IgD-negative memory B cell (primary cell): ENCODE measurements around the gene TRPM8. TPM values are rescaled to one million over a fixed set of nuclear protein-coding genes. Genes with fewer than 3 reads are reported as not detected.
A peak's percentile ranks its signal among the peaks of the same experiment; 100 is the strongest.

Experiments used
- H3K27ac Mint-ChIP-seq, 3 donors: one replicate each; pipeline ENCODE4 v1.8.0; 2020 to 2022; ENCODE audit warnings: mild to moderate bottlenecking in 3 of 3, mixed read lengths in 3 of 3, moderate library complexity in 1 of 3
- H3K27me3 Mint-ChIP-seq: one replicate; pipeline ENCODE4 v1.8.0; 2021; ENCODE audit warnings: mixed read lengths
- H3K36me3 Mint-ChIP-seq: one replicate; pipeline ENCODE4 v1.8.0; 2020; ENCODE audit warnings: mild to moderate bottlenecking, mixed read lengths
- H3K4me1 Mint-ChIP-seq, 3 donors: one replicate each; pipeline ENCODE4 v1.8.0; 2020 to 2022; ENCODE audit warnings: mixed read lengths in 3 of 3, mild to moderate bottlenecking in 1 of 3
- H3K4me3 Mint-ChIP-seq, 4 donors: one replicate each; pipeline ENCODE4 v1.8.0; 2020 to 2022; ENCODE audit warnings: mild to moderate bottlenecking in 4 of 4, mixed read lengths in 4 of 4, moderate library complexity in 3 of 4
- H3K9me3 Mint-ChIP-seq, 3 donors: one replicate each; pipeline ENCODE4 v1.8.0; 2020 to 2021; ENCODE audit warnings: mixed read lengths in 3 of 3, mild to moderate bottlenecking in 1 of 3
- polyA plus RNA-seq: library from polyadenylated mRNA; unstranded; fragments of 300-500 nt; fragmentation: Illumina TruSeq; gene quantifications from one replicate; pipeline ENCODE4 v1.2.3, GENCODE V29; 2021

The TRPM8 gene
- polyA plus RNA-seq, 1 donor from 2014 or later, result not detected

GRCh38 chr2:234024304-234024703 is 107.1 kb downstream of the TRPM8 start:
- Mint-ChIP-seq H3K27me3 (peaks cover 22% of the 10 kb centered on the region), H3K36me3 (peaks cover 7% of the 10 kb centered on the region), H3K27ac (no peak overlapping the region), H3K4me1 (peaks cover 5 to 13% (median 9%) of the 10 kb centered on the region in 3 donors), H3K4me3 (peak overlapping the region in 1 of 4 donors; percentile 61), H3K9me3 (peaks cover 0 to 4% (median 2%) of the 10 kb centered on the region in 3 donors)

GRCh38 chr2:234025466-234025865 is 108.3 kb downstream of the TRPM8 start:
- Mint-ChIP-seq H3K27ac (no peak overlapping the region), H3K27me3 (peaks cover 20% of the 10 kb centered on the region), H3K9me3 (peaks cover 0 to 4% (median 2%) of the 10 kb centered on the region in 3 donors), H3K4me3 (peak overlapping the region; percentile 16 to 95 (median 76)), H3K36me3 (peaks cover 7% of the 10 kb centered on the region), H3K4me1 (peaks cover 5 to 13% (median 9%) of the 10 kb centered on the region in 3 donors)

GRCh38 chr2:234025891-234026401 is 108.8 kb downstream of the TRPM8 start:
- Mint-ChIP-seq H3K36me3 (peaks cover 7% of the 10 kb centered on the region), H3K9me3 (peaks cover 0 to 4% (median 2%) of the 10 kb centered on the region in 3 donors), H3K27ac (no peak overlapping the region), H3K4me3 (peak overlapping the region; percentile 16 to 95 (median 76)), H3K27me3 (peaks cover 23% of the 10 kb centered on the region), H3K4me1 (peaks cover 5 to 13% (median 9%) of the 10 kb centered on the region in 3 donors)

GRCh38 chr2:234026693-234027254 is 109.6 kb downstream of the TRPM8 start:
- Mint-ChIP-seq H3K27me3 (peaks cover 20% of the 10 kb centered on the region), H3K27ac (no peak overlapping the region), H3K4me3 (peak overlapping the region in 1 of 4 donors; percentile 58), H3K36me3 (peaks cover 7% of the 10 kb centered on the region), H3K4me1 (peaks cover 5 to 13% (median 9%) of the 10 kb centered on the region in 3 donors), H3K9me3 (peaks cover 0 to 4% (median 2%) of the 10 kb centered on the region in 3 donors)

GRCh38 chr2:234027641-234028040 is 110.5 kb downstream of the TRPM8 start:
- peaks cover 5 to 13% (median 9%) of the 10 kb centered on the region in 3 donors for H3K4me1 Mint-ChIP-seq
- H3K9me3 Mint-ChIP-seq, result peaks cover 0 to 4% (median 4%) of the 10 kb centered on the region in 3 donors
- H3K27ac Mint-ChIP-seq, result peak overlapping the region in 1 of 3 donors; percentile 68
- peaks cover 7% of the 10 kb centered on the region for H3K36me3 Mint-ChIP-seq
- H3K4me3 Mint-ChIP-seq, result peak overlapping the region in 1 of 4 donors; percentile 72
- H3K27me3 Mint-ChIP-seq, result peaks cover 15% of the 10 kb centered on the region

GRCh38 chr2:234029150-234029733 is 112.1 kb downstream of the TRPM8 start:
- Mint-ChIP-seq H3K4me1 (peaks cover 5 to 13% (median 9%) of the 10 kb centered on the region in 3 donors), H3K4me3 (no peak overlapping the region), H3K36me3 (peaks cover 5% of the 10 kb centered on the region), H3K27me3 (peaks cover 19% of the 10 kb centered on the region), H3K27ac (peak overlapping the region in 1 of 3 donors; percentile 26), H3K9me3 (peaks cover 0 to 8% (median 5%) of the 10 kb centered on the region in 3 donors)

- H3K27me3 Mint-ChIP-seq, result peaks cover 30% of the 10 kb centered on the region
- no peak overlapping the region for H3K4me3 Mint-ChIP-seq
- H3K4me1 Mint-ChIP-seq, result peaks cover 3 to 8% (median 4%) of the 10 kb centered on the region in 3 donors
- peaks cover 2 to 8% (median 6%) of the 10 kb centered on the region in 3 donors for H3K9me3 Mint-ChIP-seq
- no peak overlapping the region for H3K27ac Mint-ChIP-seq
- H3K36me3 Mint-ChIP-seq, result peaks cover 6% of the 10 kb centered on the region
Measured at GRCh38 chr2:234031207-234031606, 114.0 kb downstream of the TRPM8 start.

- H3K27me3 Mint-ChIP-seq, result peaks cover 37% of the 10 kb centered on the region
- peaks cover 2 to 13% (median 6%) of the 10 kb centered on the region in 3 donors for H3K9me3 Mint-ChIP-seq
- peaks cover 0 to 3% (median 0%) of the 10 kb centered on the region in 3 donors for H3K4me1 Mint-ChIP-seq
- H3K27ac Mint-ChIP-seq, result peak overlapping the region in 1 of 3 donors; percentile 3
- H3K36me3 Mint-ChIP-seq, result peaks cover 4% of the 10 kb centered on the region
- H3K4me3 Mint-ChIP-seq, result no peak overlapping the region
Measured at GRCh38 chr2:234032279-234032856, 115.2 kb downstream of the TRPM8 start.

GRCh38 chr2:234033174-234033573 is 116.0 kb downstream of the TRPM8 start:
- Mint-ChIP-seq H3K36me3 (peaks cover 2% of the 10 kb centered on the region), H3K4me3 (peak overlapping the region in 1 of 4 donors; percentile 14), H3K27ac (no peak overlapping the region), H3K27me3 (peaks cover 34% of the 10 kb centered on the region), H3K4me1 (no peaks in the 10 kb centered on the region), H3K9me3 (peaks cover 2 to 16% (median 6%) of the 10 kb centered on the region in 3 donors)

GRCh38 chr2:234033885-234034284 is 116.7 kb downstream of the TRPM8 start:
- no peak overlapping the region for H3K4me3 Mint-ChIP-seq
- H3K27me3 Mint-ChIP-seq, result peaks cover 35% of the 10 kb centered on the region
- peaks cover 2% of the 10 kb centered on the region for H3K36me3 Mint-ChIP-seq
- peaks cover 5 to 22% (median 6%) of the 10 kb centered on the region in 3 donors for H3K9me3 Mint-ChIP-seq
- H3K4me1 Mint-ChIP-seq, result no peaks in the 10 kb centered on the region
- no peak overlapping the region for H3K27ac Mint-ChIP-seq

- Mint-ChIP-seq H3K9me3 (peaks cover 5 to 16% (median 6%) of the 10 kb centered on the region in 3 donors), H3K36me3 (peaks cover 2% of the 10 kb centered on the region), H3K27ac (no peak overlapping the region), H3K4me1 (no peaks in the 10 kb centered on the region), H3K27me3 (peaks cover 27% of the 10 kb centered on the region), H3K4me3 (no peak overlapping the region)
Measured at GRCh38 chr2:234038076-234038802, 121.1 kb downstream of the TRPM8 start.

GRCh38 chr2:234044157-234044556 is 127.0 kb downstream of the TRPM8 start:
- H3K9me3 Mint-ChIP-seq, result no peaks in the 10 kb centered on the region
- peaks cover 3% of the 10 kb centered on the region for H3K36me3 Mint-ChIP-seq
- no peak overlapping the region for H3K4me3 Mint-ChIP-seq
- H3K4me1 Mint-ChIP-seq, result no peaks in the 10 kb centered on the region
- H3K27ac Mint-ChIP-seq, result no peak overlapping the region
- H3K27me3 Mint-ChIP-seq, result no peaks in the 10 kb centered on the region

- Mint-ChIP-seq H3K27me3 (no peaks in the 10 kb centered on the region), H3K4me3 (no peak overlapping the region)
Measured at GRCh38 chr2:234046521-234046920, 129.3 kb downstream of the TRPM8 start.

GRCh38 chr2:234047361-234047760 is 130.2 kb downstream of the TRPM8 start:
- Mint-ChIP-seq H3K9me3 (no peaks in the 10 kb centered on the region), H3K4me1 (no peaks in the 10 kb centered on the region), H3K36me3 (peaks cover 3% of the 10 kb centered on the region), H3K27ac (no peak overlapping the region), H3K27me3 (no peaks in the 10 kb centered on the region), H3K4me3 (no peak overlapping the region)

More at GRCh38 chr2:234046521-234046920, 129.3 kb downstream of the TRPM8 start:
- no peaks in the 10 kb centered on the region for H3K4me1 Mint-ChIP-seq
- peaks cover 3% of the 10 kb centered on the region for H3K36me3 Mint-ChIP-seq
- H3K9me3 Mint-ChIP-seq, result no peaks in the 10 kb centered on the region
- no peak overlapping the region for H3K27ac Mint-ChIP-seq

- Mint-ChIP-seq H3K36me3 (peaks cover 3% of the 10 kb centered on the region), H3K4me3 (no peak overlapping the region), H3K27ac (no peak overlapping the region), H3K27me3 (no peaks in the 10 kb centered on the region), H3K4me1 (no peaks in the 10 kb centered on the region), H3K9me3 (no peaks in the 10 kb centered on the region)
Measured at GRCh38 chr2:234048049-234048448, 130.9 kb downstream of the TRPM8 start.
